ENCODE measurements around the gene GABRD. TPM values are rescaled to one million over a fixed set of nuclear protein-coding genes. Genes with fewer than 3 reads are reported as not detected.

The GABRD gene
- total and polyA plus RNA-seq, 2 experiments from 2014 or later = 2.1 to 5.1 TPM

DNA sequence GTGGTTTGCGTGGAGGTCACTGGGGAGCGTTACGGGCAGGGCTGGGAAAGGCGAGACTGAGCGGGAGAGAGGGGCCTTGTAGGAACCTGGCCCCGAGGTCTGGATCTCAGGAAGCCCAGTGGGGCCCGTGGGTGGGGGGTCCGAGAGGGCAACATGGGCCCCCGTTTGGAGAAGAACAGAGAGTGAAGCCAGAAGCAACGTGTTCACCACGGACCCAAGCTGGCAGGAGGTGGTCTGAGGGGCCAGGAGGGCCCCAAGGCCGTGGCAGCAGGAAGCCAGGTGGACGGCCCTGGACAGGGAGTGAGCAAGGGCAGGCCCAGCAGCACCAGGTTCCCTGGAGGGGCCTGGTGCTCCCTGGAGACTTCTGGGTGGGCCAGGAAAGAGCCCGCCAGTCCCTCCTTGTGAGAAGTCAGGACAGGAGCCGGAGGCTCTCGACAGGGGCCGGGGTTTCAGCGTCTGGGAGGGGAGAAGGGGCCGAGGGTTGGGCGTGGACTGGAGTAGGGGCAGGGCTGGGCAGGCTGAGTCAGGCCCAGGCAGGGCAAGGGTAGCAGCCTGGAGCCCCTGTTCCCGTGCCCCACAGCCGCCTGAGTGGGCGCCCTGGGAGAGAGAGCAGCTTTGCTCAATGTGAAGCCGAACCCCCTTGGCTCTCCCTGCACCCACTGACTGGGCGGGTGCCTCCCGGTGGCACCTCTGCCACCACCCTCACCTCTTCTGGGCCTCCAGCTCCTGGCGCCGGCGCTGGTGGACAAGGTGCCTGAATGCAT lies 49.0 kb upstream of the GABRD start:
- Mint-ChIP-seq H3K4me3 (no peak overlapping the region), H3K4me1 (peaks cover 4% of the 10 kb centered on the region; the same call in 1 of the 3 replicates), H3K9me3 (peaks cover 15% of the 10 kb centered on the region), H3K27me3 (ENCODE audit: insufficient read depth, low read depth, poor library complexity) (peaks cover 18% of the 10 kb centered on the region), H3K36me3 (ENCODE audit: low read depth) (no peaks in the 10 kb centered on the region; the same call in 2 of the 3 replicates), H3K27ac (no peak overlapping the region)
- Histone ChIP-seq H3K27me3 (ENCODE audit: insufficient read depth) (no peaks in the 10 kb centered on the region), H3K4me1 (ENCODE audit: insufficient read depth) (no peaks in the 10 kb centered on the region), H3K4me2 (no peak overlapping the region), H3K9me2 (ENCODE audit: insufficient read depth) (no peaks in the 10 kb centered on the region), H3K4me3 (no peak overlapping the region), H4K20me1 (replicated peaks; ENCODE audit: insufficient read depth) (no peaks in the 10 kb centered on the region), H3F3A (replicated peaks; ENCODE audit: low read depth) (peaks cover 8% of the 10 kb centered on the region), H3K79me2 (replicated peaks; ENCODE audit: insufficient read depth) (no peaks in the 10 kb centered on the region), H3K36me3 (ENCODE audit: insufficient read depth) (no peaks in the 10 kb centered on the region), H2AFZ (no peak overlapping the region), H3K27ac (ENCODE audit: low read depth) (no peak overlapping the region)
- ATAC-seq (no peak), DNase-seq (ENCODE audit: low spot score) (no peak)
- TF ChIP-seq, protein P1, sequence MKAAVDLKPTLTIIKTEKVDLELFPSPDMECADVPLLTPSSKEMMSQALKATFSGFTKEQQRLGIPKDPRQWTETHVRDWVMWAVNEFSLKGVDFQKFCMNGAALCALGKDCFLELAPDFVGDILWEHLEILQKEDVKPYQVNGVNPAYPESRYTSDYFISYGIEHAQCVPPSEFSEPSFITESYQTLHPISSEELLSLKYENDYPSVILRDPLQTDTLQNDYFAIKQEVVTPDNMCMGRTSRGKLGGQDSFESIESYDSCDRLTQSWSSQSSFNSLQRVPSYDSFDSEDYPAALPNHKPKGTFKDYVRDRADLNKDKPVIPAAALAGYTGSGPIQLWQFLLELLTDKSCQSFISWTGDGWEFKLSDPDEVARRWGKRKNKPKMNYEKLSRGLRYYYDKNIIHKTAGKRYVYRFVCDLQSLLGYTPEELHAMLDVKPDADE (IDR thresholded peaks at IDR 0.05) = no peak
- TF ChIP-seq, protein P2, sequence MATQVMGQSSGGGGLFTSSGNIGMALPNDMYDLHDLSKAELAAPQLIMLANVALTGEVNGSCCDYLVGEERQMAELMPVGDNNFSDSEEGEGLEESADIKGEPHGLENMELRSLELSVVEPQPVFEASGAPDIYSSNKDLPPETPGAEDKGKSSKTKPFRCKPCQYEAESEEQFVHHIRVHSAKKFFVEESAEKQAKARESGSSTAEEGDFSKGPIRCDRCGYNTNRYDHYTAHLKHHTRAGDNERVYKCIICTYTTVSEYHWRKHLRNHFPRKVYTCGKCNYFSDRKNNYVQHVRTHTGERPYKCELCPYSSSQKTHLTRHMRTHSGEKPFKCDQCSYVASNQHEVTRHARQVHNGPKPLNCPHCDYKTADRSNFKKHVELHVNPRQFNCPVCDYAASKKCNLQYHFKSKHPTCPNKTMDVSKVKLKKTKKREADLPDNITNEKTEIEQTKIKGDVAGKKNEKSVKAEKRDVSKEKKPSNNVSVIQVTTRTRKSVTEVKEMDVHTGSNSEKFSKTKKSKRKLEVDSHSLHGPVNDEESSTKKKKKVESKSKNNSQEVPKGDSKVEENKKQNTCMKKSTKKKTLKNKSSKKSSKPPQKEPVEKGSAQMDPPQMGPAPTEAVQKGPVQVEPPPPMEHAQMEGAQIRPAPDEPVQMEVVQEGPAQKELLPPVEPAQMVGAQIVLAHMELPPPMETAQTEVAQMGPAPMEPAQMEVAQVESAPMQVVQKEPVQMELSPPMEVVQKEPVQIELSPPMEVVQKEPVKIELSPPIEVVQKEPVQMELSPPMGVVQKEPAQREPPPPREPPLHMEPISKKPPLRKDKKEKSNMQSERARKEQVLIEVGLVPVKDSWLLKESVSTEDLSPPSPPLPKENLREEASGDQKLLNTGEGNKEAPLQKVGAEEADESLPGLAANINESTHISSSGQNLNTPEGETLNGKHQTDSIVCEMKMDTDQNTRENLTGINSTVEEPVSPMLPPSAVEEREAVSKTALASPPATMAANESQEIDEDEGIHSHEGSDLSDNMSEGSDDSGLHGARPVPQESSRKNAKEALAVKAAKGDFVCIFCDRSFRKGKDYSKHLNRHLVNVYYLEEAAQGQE (IDR thresholded peaks at IDR 0.05; ENCODE audit: unreplicated experiment) = no peak
- TF ChIP-seq EZH2 (IDR thresholded peaks at IDR 0.05; ENCODE audit: low read depth, unreplicated experiment) (no peak), CREB1 (CRISPR knock-in tag; IDR thresholded peaks at IDR 0.05; ENCODE audit: low read depth) (no peak), ZNF331 (CRISPR knock-in tag; IDR thresholded peaks at IDR 0.05; ENCODE audit: low read depth) (no peak), STAT1 (IDR thresholded peaks at IDR 0.05; ENCODE audit: unreplicated experiment) (no peak), JUNB (IDR thresholded peaks at IDR 0.05; ENCODE audit: unreplicated experiment) (no peak), NANOG (IDR thresholded peaks at IDR 0.05; ENCODE audit: borderline replicate concordance) (no peak), EZH2phosphoT487 (IDR thresholded peaks at IDR 0.05; ENCODE audit: unreplicated experiment) (no peak), POLR2AphosphoS5 (IDR thresholded peaks at IDR 0.05; ENCODE audit: low read depth) (no peak), ZNF114 (CRISPR knock-in tag; IDR thresholded peaks at IDR 0.05) (no peak)
- TF ChIP-seq, protein P3, sequence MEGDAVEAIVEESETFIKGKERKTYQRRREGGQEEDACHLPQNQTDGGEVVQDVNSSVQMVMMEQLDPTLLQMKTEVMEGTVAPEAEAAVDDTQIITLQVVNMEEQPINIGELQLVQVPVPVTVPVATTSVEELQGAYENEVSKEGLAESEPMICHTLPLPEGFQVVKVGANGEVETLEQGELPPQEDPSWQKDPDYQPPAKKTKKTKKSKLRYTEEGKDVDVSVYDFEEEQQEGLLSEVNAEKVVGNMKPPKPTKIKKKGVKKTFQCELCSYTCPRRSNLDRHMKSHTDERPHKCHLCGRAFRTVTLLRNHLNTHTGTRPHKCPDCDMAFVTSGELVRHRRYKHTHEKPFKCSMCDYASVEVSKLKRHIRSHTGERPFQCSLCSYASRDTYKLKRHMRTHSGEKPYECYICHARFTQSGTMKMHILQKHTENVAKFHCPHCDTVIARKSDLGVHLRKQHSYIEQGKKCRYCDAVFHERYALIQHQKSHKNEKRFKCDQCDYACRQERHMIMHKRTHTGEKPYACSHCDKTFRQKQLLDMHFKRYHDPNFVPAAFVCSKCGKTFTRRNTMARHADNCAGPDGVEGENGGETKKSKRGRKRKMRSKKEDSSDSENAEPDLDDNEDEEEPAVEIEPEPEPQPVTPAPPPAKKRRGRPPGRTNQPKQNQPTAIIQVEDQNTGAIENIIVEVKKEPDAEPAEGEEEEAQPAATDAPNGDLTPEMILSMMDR (conservative IDR thresholded peaks at IDR 0.05; ENCODE audit: low read depth in 2 of 2) = no peak
- TF ChIP-seq, protein P4, sequence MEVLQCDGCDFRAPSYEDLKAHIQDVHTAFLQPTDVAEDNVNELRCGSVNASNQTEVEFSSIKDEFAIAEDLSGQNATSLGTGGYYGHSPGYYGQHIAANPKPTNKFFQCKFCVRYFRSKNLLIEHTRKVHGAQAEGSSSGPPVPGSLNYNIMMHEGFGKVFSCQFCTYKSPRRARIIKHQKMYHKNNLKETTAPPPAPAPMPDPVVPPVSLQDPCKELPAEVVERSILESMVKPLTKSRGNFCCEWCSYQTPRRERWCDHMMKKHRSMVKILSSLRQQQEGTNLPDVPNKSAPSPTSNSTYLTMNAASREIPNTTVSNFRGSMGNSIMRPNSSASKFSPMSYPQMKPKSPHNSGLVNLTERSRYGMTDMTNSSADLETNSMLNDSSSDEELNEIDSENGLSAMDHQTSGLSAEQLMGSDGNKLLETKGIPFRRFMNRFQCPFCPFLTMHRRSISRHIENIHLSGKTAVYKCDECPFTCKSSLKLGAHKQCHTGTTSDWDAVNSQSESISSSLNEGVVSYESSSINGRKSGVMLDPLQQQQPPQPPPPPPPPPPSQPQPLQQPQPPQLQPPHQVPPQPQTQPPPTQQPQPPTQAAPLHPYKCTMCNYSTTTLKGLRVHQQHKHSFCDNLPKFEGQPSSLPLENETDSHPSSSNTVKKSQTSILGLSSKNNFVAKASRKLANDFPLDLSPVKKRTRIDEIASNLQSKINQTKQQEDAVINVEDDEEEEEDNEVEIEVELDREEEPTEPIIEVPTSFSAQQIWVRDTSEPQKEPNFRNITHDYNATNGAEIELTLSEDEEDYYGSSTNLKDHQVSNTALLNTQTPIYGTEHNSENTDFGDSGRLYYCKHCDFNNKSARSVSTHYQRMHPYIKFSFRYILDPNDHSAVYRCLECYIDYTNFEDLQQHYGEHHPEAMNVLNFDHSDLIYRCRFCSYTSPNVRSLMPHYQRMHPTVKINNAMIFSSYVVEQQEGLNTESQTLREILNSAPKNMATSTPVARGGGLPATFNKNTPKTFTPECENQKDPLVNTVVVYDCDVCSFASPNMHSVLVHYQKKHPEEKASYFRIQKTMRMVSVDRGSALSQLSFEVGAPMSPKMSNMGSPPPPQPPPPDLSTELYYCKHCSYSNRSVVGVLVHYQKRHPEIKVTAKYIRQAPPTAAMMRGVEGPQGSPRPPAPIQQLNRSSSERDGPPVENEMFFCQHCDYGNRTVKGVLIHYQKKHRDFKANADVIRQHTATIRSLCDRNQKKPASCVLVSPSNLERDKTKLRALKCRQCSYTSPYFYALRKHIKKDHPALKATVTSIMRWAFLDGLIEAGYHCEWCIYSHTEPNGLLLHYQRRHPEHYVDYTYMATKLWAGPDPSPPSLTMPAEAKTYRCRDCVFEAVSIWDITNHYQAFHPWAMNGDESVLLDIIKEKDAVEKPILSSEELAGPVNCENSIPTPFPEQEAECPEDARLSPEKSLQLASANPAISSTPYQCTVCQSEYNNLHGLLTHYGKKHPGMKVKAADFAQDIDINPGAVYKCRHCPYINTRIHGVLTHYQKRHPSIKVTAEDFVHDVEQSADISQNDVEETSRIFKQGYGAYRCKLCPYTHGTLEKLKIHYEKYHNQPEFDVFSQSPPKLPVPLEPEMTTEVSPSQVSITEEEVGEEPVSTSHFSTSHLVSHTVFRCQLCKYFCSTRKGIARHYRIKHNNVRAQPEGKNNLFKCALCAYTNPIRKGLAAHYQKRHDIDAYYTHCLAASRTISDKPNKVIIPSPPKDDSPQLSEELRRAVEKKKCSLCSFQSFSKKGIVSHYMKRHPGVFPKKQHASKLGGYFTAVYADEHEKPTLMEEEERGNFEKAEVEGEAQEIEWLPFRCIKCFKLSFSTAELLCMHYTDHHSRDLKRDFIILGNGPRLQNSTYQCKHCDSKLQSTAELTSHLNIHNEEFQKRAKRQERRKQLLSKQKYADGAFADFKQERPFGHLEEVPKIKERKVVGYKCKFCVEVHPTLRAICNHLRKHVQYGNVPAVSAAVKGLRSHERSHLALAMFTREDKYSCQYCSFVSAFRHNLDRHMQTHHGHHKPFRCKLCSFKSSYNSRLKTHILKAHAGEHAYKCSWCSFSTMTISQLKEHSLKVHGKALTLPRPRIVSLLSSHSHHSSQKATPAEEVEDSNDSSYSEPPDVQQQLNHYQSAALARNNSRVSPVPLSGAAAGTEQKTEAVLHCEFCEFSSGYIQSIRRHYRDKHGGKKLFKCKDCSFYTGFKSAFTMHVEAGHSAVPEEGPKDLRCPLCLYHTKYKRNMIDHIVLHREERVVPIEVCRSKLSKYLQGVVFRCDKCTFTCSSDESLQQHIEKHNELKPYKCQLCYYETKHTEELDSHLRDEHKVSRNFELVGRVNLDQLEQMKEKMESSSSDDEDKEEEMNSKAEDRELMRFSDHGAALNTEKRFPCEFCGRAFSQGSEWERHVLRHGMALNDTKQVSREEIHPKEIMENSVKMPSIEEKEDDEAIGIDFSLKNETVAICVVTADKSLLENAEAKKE (CRISPR knock-in tag; IDR thresholded peaks at IDR 0.05) = no peak
